Smooth muscle cell of trachea (primary cell): ENCODE measurements around the gene GTPBP3. TPM values are rescaled to one million over a fixed set of nuclear protein-coding genes. Genes with fewer than 3 reads are reported as not detected.

Experiments used
- total RNA-seq: library from RNA; depleted of rRNA; stranded (reverse); fragments of >200 nt; gene quantifications from 2 replicates; pipeline ENCODE4 v1.2.1, GENCODE V29; 2014

The GTPBP3 gene
- 11.4 and 19.8 TPM in 2 replicates for total RNA-seq

GRCh38 chr19:17336872-17337674 is at the start of gene GTPBP3:
Gene GTPBP3, plus strand, starts transcription at chr19:17337553. Its CDS starts 59 bp downstream, at chr19:17337612.

GRCh38 chr19:17303167-17303939 is 34.0 kb upstream of the GTPBP3 start, which contains the start of gene ABHD8:
Gene ABHD8, minus strand, starts transcription at chr19:17303425. Its CDS starts 1,809 bp downstream, at chr19:17301616.

GRCh38 chr19:17305517-17306284 is 31.7 kb upstream of the GTPBP3 start, which contains the start of gene MRPL34:
Gene MRPL34, plus strand, starts transcription at chr19:17305872. Its CDS starts 21 bp downstream, at chr19:17305893.

GRCh38 chr19:17309198-17309964 is 28.0 kb upstream of the GTPBP3 start, which contains the start of gene DDA1:
Gene DDA1, plus strand, starts transcription at chr19:17309563. Its CDS starts 92 bp downstream, at chr19:17309655.

GRCh38 chr19:17334414-17335409 is 2.6 kb upstream of the GTPBP3 start, which contains the start of gene ANO8:
Gene ANO8, minus strand, starts transcription at chr19:17334855. Its CDS starts 185 bp downstream, at chr19:17334670.

GRCh38 chr19:17376935-17377600 is 39.7 kb downstream of the GTPBP3 start, which contains the start of gene PLVAP:
Gene PLVAP, minus strand, starts transcription at chr19:17377342. Its CDS starts 54 bp downstream, at chr19:17377288.

Other genes starting within 250 kb of the GTPBP3 start
- gene USE1, start 122.2 kb upstream of the GTPBP3 start, total RNA-seq = 17.9 and 25.5 TPM in 2 replicates
- gene OCEL1, start 111.3 kb upstream of the GTPBP3 start, total RNA-seq = 3.1 and 3.8 TPM in 2 replicates
- gene NR2F6, start 91.6 kb upstream of the GTPBP3 start, total RNA-seq = 34.8 and 67.5 TPM in 2 replicates
- gene USHBP1, start 72.8 kb upstream of the GTPBP3 start, total RNA-seq = 0.15 TPM in 1 of 2 replicates, not detected in the other
- 97.9 and 121 TPM in 2 replicates for gene BABAM1, start 70.1 kb upstream of the GTPBP3 start, total RNA-seq
- gene ANKLE1, start 55.7 kb upstream of the GTPBP3 start, total RNA-seq = 0.17 and 0.44 TPM in 2 replicates
- 19.3 and 21.0 TPM in 2 replicates for gene ABHD8, start 34.1 kb upstream of the GTPBP3 start, total RNA-seq
- gene MRPL34, start 31.7 kb upstream of the GTPBP3 start, total RNA-seq = 38.4 and 47.5 TPM in 2 replicates
- gene DDA1, start 28.0 kb upstream of the GTPBP3 start, total RNA-seq = 12.2 and 12.9 TPM in 2 replicates
- 4.1 and 7.7 TPM in 2 replicates for gene ANO8, start 2.7 kb upstream of the GTPBP3 start, total RNA-seq
- 0.29 TPM in 1 of 2 replicates, not detected in the other for gene PLVAP, start 39.8 kb downstream of the GTPBP3 start, total RNA-seq
- gene CCDC194, start 56.6 kb downstream of the GTPBP3 start, total RNA-seq = 0.15 and 0.17 TPM in 2 replicates
- 0.99 and 3.8 TPM in 2 replicates for gene BST2, start 68.1 kb downstream of the GTPBP3 start, total RNA-seq
- 49.2 and 59.2 TPM in 2 replicates for gene MVB12A, start 82.5 kb downstream of the GTPBP3 start, total RNA-seq
- gene TMEM221, start 111.1 kb downstream of the GTPBP3 start, total RNA-seq = 0.33 TPM in 1 of 2 replicates, not detected in the other
- not detected in 2 replicates for gene NXNL1, start 123.4 kb downstream of the GTPBP3 start, total RNA-seq
- gene SLC27A1, start 133.0 kb downstream of the GTPBP3 start, total RNA-seq = 33.6 and 62.2 TPM in 2 replicates
- 65.5 and 119 TPM in 2 replicates for gene PGLS, start 174.1 kb downstream of the GTPBP3 start, total RNA-seq
- gene COLGALT1, start 218.1 kb downstream of the GTPBP3 start, total RNA-seq = 93.1 and 100 TPM in 2 replicates